ENCODE results near the gene AHCYL2.
"Not testable (repeated sequence)": the region's sequence is repeated elsewhere in the genome, so short reads cannot be mapped to it uniquely, and the experiment has no call there.

The AHCYL2 gene

DNA sequence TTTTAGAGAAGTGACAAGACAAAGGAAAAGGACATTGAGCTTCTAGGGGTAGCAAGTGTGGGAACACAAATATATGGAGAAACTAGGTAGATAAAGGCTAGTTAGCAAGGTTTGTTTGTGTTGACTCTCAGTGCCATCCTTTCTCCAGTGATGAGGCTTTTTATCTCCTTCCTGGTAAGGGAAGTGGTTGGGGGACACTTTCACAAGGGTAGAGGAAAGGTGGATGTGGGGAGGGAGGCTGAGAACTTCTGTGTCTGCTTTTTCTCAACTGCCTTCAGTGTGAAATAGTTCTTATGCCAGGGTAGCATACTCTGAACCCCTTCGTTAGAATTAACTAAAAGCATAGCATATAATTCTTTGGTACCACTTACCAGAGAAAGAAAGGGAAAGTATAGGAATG lies 116.4 kb downstream of the AHCYL2 start:
- H3K4me3 ChIP-seq = no peak overlapping the region
- TF ChIP-seq Cebpa-rat (IDR thresholded peaks at IDR 0.05) = no peak
- no peak overlapping the region for H3K27ac ChIP-seq
- H3K27me3 ChIP-seq = no peaks in the 10 kb centered on the region
- H3K9ac ChIP-seq = no peak overlapping the region
- H3K9me3 ChIP-seq = no peaks in the 10 kb centered on the region
- peak overlapping the region; percentile 15; the same call in 1 of the 2 replicates for H3K4me2 ChIP-seq
- H3K4me1 ChIP-seq = peaks cover 23% of the 10 kb centered on the region
- no peaks in the 10 kb centered on the region for H4K20me1 ChIP-seq
- no peaks in the 10 kb centered on the region for H3K36me3 ChIP-seq

DNA sequence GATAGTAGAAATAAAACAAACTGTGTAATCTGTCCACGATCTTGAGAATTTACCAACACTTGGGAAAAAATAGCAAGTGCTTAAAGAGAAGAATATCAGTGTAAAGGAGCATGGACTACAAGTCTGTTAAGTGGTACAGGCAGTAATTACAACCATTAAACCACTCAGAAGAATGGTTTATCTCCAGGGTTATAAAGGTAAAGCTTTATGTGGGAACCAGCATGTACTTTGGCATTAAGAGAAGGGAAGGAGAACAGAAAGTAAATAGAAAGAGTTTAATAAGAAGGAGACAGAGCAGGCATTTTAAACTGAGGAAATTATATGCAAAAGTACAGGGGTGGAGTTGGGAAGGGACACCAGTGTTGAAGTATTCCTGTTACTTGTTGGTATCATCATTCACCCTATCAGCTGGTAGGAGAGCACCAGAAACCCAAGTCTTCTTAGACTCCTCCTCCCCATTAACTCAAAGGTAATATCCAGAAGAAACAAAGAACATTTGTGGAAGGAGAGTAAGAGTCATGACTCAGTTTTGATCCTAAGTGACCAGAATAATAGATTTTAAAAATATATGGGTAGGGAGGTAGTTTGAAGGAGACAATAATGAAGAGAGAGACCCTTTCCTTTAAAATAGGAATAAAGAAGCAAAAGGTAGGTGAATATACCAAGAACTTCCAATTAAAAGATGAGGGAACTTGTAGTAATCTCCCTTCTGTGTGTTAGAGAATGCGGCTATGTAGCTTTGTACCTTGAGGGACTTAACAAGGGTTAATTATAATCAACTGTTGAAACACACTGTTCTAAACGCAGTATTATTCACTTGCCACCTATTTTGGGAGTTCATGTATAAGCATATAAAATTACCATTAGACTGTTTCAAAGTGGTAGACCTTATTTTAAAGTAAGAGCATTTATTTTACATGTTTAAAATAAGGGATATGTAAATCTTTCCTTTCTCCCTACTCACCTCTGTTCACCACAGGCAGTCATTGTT lies 117.3 kb downstream of the AHCYL2 start:
- peaks cover 23% of the 10 kb centered on the region for H3K4me1 ChIP-seq

DNA sequence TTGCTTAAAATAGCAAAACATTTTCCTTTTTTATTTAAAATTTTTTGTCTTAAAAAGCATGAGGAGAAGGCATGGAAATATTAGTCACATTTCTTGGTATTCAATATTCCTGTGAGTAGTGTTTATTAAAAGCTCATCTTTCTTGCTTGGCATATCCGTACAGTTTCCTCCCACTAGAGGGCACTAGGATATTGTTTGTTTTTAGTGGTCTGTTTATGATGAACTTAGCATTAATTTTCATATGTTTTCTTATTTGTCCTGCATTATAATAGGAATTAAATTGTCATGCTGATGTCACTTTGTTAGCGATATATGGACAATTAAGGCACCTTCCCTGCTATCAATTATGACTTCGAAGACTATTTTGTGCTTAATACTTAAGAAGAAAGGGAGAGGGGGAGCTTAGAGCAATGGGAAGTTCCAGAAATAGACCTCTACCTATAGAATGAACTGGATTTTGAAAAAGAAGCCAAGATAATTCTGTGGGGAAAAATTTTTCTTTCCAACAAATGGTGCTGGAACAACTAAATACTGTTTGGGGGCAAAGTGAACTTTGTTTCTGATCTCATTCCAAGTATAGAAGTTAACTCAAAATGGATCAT lies 118.4 kb downstream of the AHCYL2 start:
- Histone ChIP-seq H3K27me3 (no peaks in the 10 kb centered on the region), H3K36me3 (no peaks in the 10 kb centered on the region), H3K27ac (no peak overlapping the region), H3K4me2 (no peak overlapping the region), H3K4me3 (no peak overlapping the region), H4K20me1 (no peaks in the 10 kb centered on the region), H3K4me1 (peaks cover 23% of the 10 kb centered on the region), H3K9me3 (no peaks in the 10 kb centered on the region), H3K9ac (no peak overlapping the region)
- no peak for TF ChIP-seq Cebpa-rat (IDR thresholded peaks at IDR 0.05)

More for the DNA sequence above, 117.3 kb downstream of the AHCYL2 start:
- H3K27me3 ChIP-seq = no peaks in the 10 kb centered on the region
- H3K4me2 ChIP-seq = no peak overlapping the region
- no peak overlapping the region for H3K9ac ChIP-seq
- no peak overlapping the region for H3K27ac ChIP-seq
- no peak for TF ChIP-seq Cebpa-rat (IDR thresholded peaks at IDR 0.05)
- H3K9me3 ChIP-seq = no peaks in the 10 kb centered on the region
- no peaks in the 10 kb centered on the region for H3K36me3 ChIP-seq
- H4K20me1 ChIP-seq = no peaks in the 10 kb centered on the region
- H3K4me3 ChIP-seq = no peak overlapping the region

DNA sequence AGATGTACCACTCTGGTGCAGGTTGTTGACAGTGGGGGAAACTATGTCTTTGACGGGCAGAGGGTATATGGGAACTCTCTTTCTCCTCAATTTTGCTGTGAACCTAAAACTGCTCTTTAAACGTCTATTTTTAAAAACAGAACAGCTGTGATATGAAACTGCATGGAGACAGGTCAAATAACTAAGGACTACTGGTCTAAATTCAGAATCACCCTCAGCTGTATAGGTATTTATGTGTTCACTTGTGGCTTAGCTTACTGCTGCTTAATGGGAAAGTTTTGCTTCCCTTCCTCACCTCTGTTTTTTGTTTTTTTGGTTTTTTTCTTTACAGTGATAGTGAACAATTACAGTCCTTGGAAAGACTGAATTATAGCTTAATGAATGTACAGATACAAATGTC lies 122.5 kb downstream of the AHCYL2 start:
- Histone ChIP-seq H3K27me3 (no peaks in the 10 kb centered on the region), H3K9ac (no peak overlapping the region), H3K36me3 (no peaks in the 10 kb centered on the region), H4K20me1 (no peaks in the 10 kb centered on the region), H3K27ac (no peak overlapping the region), H3K4me2 (no peak overlapping the region), H3K4me3 (no peak overlapping the region), H3K9me3 (no peaks in the 10 kb centered on the region), H3K4me1 (peaks cover 17% of the 10 kb centered on the region)
- TF ChIP-seq Cebpa-rat (IDR thresholded peaks at IDR 0.05) = no peak

DNA sequence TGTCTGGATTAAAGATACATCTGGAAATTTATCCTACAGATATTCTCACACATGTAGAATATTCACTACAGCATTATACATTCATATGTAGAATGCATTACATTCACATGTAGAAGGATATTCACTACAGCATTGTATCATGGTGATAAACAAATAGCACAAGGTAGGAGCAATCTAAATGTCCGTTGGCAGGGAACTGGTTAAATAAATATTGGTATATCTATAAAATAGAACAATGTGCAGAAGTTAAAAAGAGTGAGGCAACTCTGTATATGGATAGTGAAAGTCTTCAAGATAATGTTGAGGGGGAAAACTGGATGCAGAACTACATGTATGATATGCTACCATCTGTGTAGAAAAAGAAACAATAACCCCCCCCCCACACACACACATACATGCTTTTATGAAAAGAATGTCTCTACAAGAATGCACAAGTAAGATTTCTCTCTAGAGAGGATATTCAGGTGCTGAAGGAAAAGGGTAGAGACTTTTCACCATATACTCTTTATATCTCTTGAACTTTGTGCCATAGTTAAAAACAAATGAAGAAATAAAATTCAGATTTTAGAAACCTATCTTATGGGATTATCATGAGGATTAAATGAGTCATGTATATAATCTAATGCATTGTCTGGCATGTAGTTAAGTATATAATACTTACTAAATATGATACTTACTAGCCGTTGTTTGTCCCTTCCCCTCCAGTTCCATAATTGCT lies 123.4 kb downstream of the AHCYL2 start:
- TF ChIP-seq Cebpa-rat (IDR thresholded peaks at IDR 0.05) = no peak
- Histone ChIP-seq H4K20me1 (no peaks in the 10 kb centered on the region), H3K36me3 (no peaks in the 10 kb centered on the region), H3K4me3 (no peak overlapping the region), H3K9ac (no peak overlapping the region), H3K27me3 (no peaks in the 10 kb centered on the region), H3K9me3 (no peaks in the 10 kb centered on the region), H3K27ac (no peak overlapping the region), H3K4me1 (peaks cover 17% of the 10 kb centered on the region), H3K4me2 (no peak overlapping the region)

DNA sequence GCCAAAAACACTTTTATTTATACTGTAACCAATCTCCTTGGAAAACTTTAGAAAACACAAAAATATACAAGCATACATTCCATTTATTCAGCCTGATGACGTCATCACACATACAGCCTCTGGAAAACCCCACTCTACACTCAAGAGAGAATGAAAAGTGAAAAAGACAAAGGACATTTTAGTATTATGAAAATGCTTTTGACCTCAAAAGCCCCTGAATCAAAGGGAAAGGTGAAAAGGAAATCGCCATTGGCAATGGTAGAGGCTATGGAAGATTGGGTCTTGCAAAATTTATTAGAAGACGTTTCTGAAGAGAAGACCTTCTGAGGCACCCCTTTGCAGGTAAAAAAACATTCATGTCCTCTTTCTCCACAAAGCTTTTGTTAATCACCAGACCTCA lies 126.5 kb downstream of the AHCYL2 start:
- H3K27me3 ChIP-seq = no peaks in the 10 kb centered on the region
- H3K9me3 ChIP-seq = no peaks in the 10 kb centered on the region
- H3K4me3 ChIP-seq = no peak overlapping the region
- no peak overlapping the region for H3K9ac ChIP-seq
- no peaks in the 10 kb centered on the region for H3K36me3 ChIP-seq
- peaks cover 9% of the 10 kb centered on the region for H3K4me1 ChIP-seq
- H3K4me2 ChIP-seq = no peak overlapping the region
- no peak for TF ChIP-seq Cebpa-rat (IDR thresholded peaks at IDR 0.05)
- no peak overlapping the region for H3K27ac ChIP-seq
- H4K20me1 ChIP-seq = no peaks in the 10 kb centered on the region

DNA sequence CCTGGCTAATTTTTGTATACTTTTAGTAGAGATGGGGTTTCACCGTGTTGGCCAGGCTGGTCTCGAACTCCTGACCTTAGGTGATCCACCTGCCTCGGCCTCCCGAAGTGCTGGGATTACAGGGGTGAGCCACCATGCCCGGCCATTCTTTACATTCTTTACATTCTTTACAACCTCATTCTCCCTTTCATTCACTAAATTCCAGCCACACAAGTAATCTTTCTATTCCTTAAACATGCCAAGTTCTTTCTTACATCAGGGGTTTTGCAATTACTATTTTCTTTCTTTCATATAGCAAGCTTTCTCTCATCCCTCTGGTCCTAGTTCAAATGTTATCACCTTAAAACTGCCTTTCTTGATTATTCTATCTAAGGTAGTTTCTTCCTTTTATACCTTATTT lies 128.3 kb downstream of the AHCYL2 start:
- H3K36me3 ChIP-seq, H3K9ac ChIP-seq, H4K20me1 ChIP-seq, H3K4me3 ChIP-seq, H3K27ac ChIP-seq, H3K9me3 ChIP-seq, H3K27me3 ChIP-seq, H3K4me2 ChIP-seq: not testable (repeated sequence)
- H3K4me1 ChIP-seq = peaks cover 11% of the 10 kb centered on the region

DNA sequence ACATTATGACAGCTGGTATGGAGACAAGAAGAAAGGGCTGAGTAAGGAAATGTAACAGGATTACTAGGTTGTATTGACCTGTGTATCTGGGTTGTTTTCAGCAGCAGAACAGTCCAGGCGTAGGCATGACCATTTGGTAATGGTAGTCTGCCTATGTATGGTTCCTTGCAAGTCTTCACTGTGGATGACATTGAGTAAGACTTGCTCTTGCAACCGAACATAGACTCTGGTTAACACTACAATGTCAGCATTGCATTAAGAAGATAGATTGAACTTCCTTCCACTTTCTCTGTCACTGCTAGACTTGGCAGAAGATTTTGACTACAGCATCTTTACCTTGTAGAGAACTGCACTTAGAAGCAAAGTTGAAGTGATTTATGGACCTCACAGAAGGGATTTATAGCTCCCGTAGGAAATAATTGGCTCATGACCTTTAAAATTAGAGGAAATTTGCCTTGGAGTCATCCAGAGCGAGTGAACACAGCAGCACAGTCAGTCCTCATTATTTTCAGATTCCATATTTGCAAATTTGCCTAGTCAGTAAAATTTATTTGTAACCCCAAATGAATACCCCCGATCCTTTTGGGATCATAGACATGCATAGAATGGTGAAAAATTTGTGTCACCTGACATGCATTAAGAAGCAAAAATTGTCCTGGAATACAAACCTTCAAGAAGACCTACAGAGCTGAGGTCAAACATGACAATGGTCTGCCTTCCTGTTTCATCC lies 129.8 kb downstream of the AHCYL2 start:
- Histone ChIP-seq H3K9me3 (no peaks in the 10 kb centered on the region), H3K4me1 (peaks cover 11% of the 10 kb centered on the region), H3K9ac (no peak overlapping the region), H3K36me3 (no peaks in the 10 kb centered on the region), H4K20me1 (no peaks in the 10 kb centered on the region), H3K4me3 (no peak overlapping the region), H3K4me2 (no peak overlapping the region), H3K27me3 (no peaks in the 10 kb centered on the region), H3K27ac (no peak overlapping the region)
- no peak for TF ChIP-seq Cebpa-rat (IDR thresholded peaks at IDR 0.05)

DNA sequence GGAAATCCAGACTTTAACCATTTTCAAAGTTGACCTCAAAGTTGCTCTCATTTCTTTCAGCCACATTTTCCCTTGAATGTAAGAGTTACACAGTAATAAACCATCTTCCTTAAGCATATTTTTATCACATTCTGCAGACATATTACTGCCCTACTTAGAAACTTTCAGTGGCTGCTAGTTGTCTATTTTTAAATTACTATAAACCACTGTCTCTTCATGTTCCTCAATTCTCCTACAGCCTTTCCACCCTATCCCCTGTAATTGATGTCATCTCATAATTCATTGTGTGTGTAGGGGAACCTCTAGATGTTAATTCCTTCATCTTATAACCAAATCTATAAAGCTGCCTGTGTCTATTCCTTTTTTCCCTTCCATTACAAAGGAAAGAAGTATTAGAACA lies 131.3 kb downstream of the AHCYL2 start:
- no peaks in the 10 kb centered on the region for H4K20me1 ChIP-seq
- peaks cover 11% of the 10 kb centered on the region for H3K4me1 ChIP-seq
- TF ChIP-seq Cebpa-rat (IDR thresholded peaks at IDR 0.05) = no peak
- H3K9me3 ChIP-seq = no peaks in the 10 kb centered on the region
- no peaks in the 10 kb centered on the region for H3K36me3 ChIP-seq
- H3K27ac ChIP-seq = no peak overlapping the region
- no peak overlapping the region for H3K4me2 ChIP-seq
- no peak overlapping the region for H3K4me3 ChIP-seq
- H3K9ac ChIP-seq = no peak overlapping the region
- H3K27me3 ChIP-seq = no peaks in the 10 kb centered on the region

Data from BLaER1 (cell line).